ENCODE results near the gene GPR153. TPM values are rescaled to one million over a fixed set of nuclear protein-coding genes. Genes with fewer than 3 reads are reported as not detected.

GPR153 gene
- total RNA-seq, 3 donors from 2014 or later (not counting 1 experiment from before 2014, with no cell fraction given), result 8.5 to 9.7 (median 8.7) TPM

GRCh38 chr1:6265151-6265550 is 4.3 kb upstream of the GPR153 start:
- intact Hi-C loops (cut with micrococcal nuclease), result no loop called here
- Mint-ChIP-seq H3K27ac (no peak overlapping the region), H3K27me3 (ENCODE audit: low read depth in 2 of 2) (no peaks in the 10 kb centered on the region), H3K36me3 (no peaks in the 10 kb centered on the region), H3K4me3 (no peak overlapping the region), H3K9me3 (no peaks in the 10 kb centered on the region), H3K4me1 (peaks cover 0 to 7% of the 10 kb centered on the region in 2 donors)
- H3K9me3 ChIP-seq (ENCODE audit: control insufficient read depth, insufficient read depth, low read length), result no peaks in the 10 kb centered on the region
- DNase-seq (no peak), ATAC-seq (no peak)
- H3K27ac ChIP-seq (ENCODE audit: low read length), result no peak overlapping the region
- H3K27me3 ChIP-seq (ENCODE audit: control insufficient read depth, insufficient read depth, low read length), result peaks cover 2% of the 10 kb centered on the region
- H3K4me3 ChIP-seq (ENCODE audit: low read length), result no peak overlapping the region
- H3K36me3 ChIP-seq (ENCODE audit: control insufficient read depth, insufficient read depth, low read length), result no peaks in the 10 kb centered on the region
- 91% methylated on average over 15 of the region's 15 CpGs for WGBS (ENCODE audit: insufficient coverage)
- H3K4me1 ChIP-seq (ENCODE audit: control insufficient read depth, insufficient read depth, low read length), result peaks cover 12% of the 10 kb centered on the region
- no peak for TF ChIP-seq CTCF (IDR thresholded peaks at IDR 0.05)

- H3K9me3 ChIP-seq (ENCODE audit: control insufficient read depth, insufficient read depth, low read length), result no peaks in the 10 kb centered on the region
- DNase-seq, result no peak
- H3K36me3 Mint-ChIP-seq, result no peaks in the 10 kb centered on the region
- no peaks in the 10 kb centered on the region for H3K9me3 Mint-ChIP-seq
- no peak for ATAC-seq
- no peak for TF ChIP-seq CTCF (IDR thresholded peaks at IDR 0.05)
- H3K27me3 ChIP-seq (ENCODE audit: control insufficient read depth, insufficient read depth, low read length), result peaks cover 2% of the 10 kb centered on the region
- no peaks in the 10 kb centered on the region for H3K36me3 ChIP-seq (ENCODE audit: control insufficient read depth, insufficient read depth, low read length)
- H3K4me1 Mint-ChIP-seq, result peaks cover 0 to 11% of the 10 kb centered on the region in 2 donors
- H3K27ac ChIP-seq (ENCODE audit: low read length), result no peak overlapping the region
- peaks cover 21% of the 10 kb centered on the region for H3K4me1 ChIP-seq (ENCODE audit: control insufficient read depth, insufficient read depth, low read length)
- H3K4me3 ChIP-seq (ENCODE audit: low read length), result no peak overlapping the region
- H3K27ac Mint-ChIP-seq, result no peak overlapping the region
- 78% methylated on average over 7 of the region's 7 CpGs for WGBS (ENCODE audit: insufficient coverage)
- H3K27me3 Mint-ChIP-seq (ENCODE audit: low read depth in 2 of 2), result no peaks in the 10 kb centered on the region
- intact Hi-C loops (cut with micrococcal nuclease), result no loop called here
- no peak overlapping the region for H3K4me3 Mint-ChIP-seq
These were observed 2.8 kb upstream of the GPR153 start for GRCh38 chr1:6263716-6264115.

- Mint-ChIP-seq H3K4me3 (no peak overlapping the region), H3K9me3 (no peaks in the 10 kb centered on the region), H3K36me3 (no peaks in the 10 kb centered on the region), H3K27ac (no peak overlapping the region), H3K27me3 (ENCODE audit: low read depth in 2 of 2) (no peaks in the 10 kb centered on the region), H3K4me1 (peaks cover 0 to 11% of the 10 kb centered on the region in 2 donors)
- no peak overlapping the region for H3K27ac ChIP-seq (ENCODE audit: low read length)
- 89% methylated on average over 25 of the region's 25 CpGs for WGBS (ENCODE audit: insufficient coverage)
- H3K36me3 ChIP-seq (ENCODE audit: control insufficient read depth, insufficient read depth, low read length), result no peaks in the 10 kb centered on the region
- no peak overlapping the region for H3K4me3 ChIP-seq (ENCODE audit: low read length)
- TF ChIP-seq CTCF (IDR thresholded peaks at IDR 0.05), result no peak
- H3K9me3 ChIP-seq (ENCODE audit: control insufficient read depth, insufficient read depth, low read length), result no peaks in the 10 kb centered on the region
- peaks cover 21% of the 10 kb centered on the region for H3K4me1 ChIP-seq (ENCODE audit: control insufficient read depth, insufficient read depth, low read length)
- DNase-seq, result no peak
- H3K27me3 ChIP-seq (ENCODE audit: control insufficient read depth, insufficient read depth, low read length), result peaks cover 2% of the 10 kb centered on the region
- intact Hi-C loops (cut with micrococcal nuclease), result no loop called here
- ATAC-seq, result no peak
These were observed 1.9 kb upstream of the GPR153 start for GRCh38 chr1:6262555-6263420.
